GM12891 (cell line): Measurements from ENCODE around the gene BBC3.

Experiments
- DNase-seq: peaks from one replicate; pipeline ENCODE4 v3.0.0; 2011; ENCODE audit warnings: low spot score; ENCODE audit not compliant: insufficient read length
- FAIRE-seq: peaks from 2 replicates; lab custom pipeline; 2011; peaks lifted over from hg19 to GRCh38; lab: Jason Lieb, UNC
- PAX5 ChIP-seq: IDR thresholded peaks from 2 replicates; pipeline ENCODE4 v1.6.1; 2011; ENCODE audit warnings: low read length, moderate library complexity, mild to moderate bottlenecking; ENCODE audit not compliant: insufficient read depth, severe bottlenecking
- POLR2A ChIP-seq: IDR thresholded peaks from 2 replicates; pipeline ENCODE4 v1.6.1; 2011; ENCODE audit warnings: low read depth, low read length, control low read depth
- POLR2AphosphoS5 ChIP-seq: IDR thresholded peaks from 2 replicates; pipeline ENCODE4 v1.6.1; 2011; ENCODE audit warnings: low read depth, low read length, control low read depth
- POU2F2 ChIP-seq: IDR thresholded peaks from 2 replicates; pipeline ENCODE4 v1.6.1; 2011; ENCODE audit warnings: low read depth, mild to moderate bottlenecking, control low read depth, low read length, moderate library complexity
- SPI1 ChIP-seq: IDR thresholded peaks from 2 replicates; pipeline ENCODE4 v1.6.1; 2011; ENCODE audit warnings: low read depth, low read length, control low read depth
- TAF1 ChIP-seq: IDR thresholded peaks from 2 replicates; pipeline ENCODE4 v1.6.1; 2011; ENCODE audit warnings: low read depth, low read length, control low read depth

Gene BBC3

GRCh38 chr19:47247308-47247990, 16.4 kb upstream of the BBC3 start:
- TF ChIP-seq POU2F2 (peak; percentile 56; the same call in 1 of the 2 replicates), POLR2A (no peak), TAF1 (no peak)
- FAIRE-seq (no peak), DNase-seq (no peak)

- DNase-seq (peak; percentile 92), FAIRE-seq (peak; percentile 87)
- no peak for TF ChIP-seq POLR2A
- 0 out of 2 replicates have a peak, but pooled peaks have one; percentile 0 for TF ChIP-seq SPI1
- no peak for TF ChIP-seq POLR2AphosphoS5
- TF ChIP-seq POU2F2, result peak; percentile 12; the same call in 1 of the 2 replicates
- TF ChIP-seq PAX5, result no peak
- no peak for TF ChIP-seq TAF1
Observed at GRCh38 chr19:47243776-47244547, 13.0 kb upstream of the BBC3 start.

GRCh38 chr19:47243364-47243775, 12.4 kb upstream of the BBC3 start:
- no peak for TF ChIP-seq POLR2A
- no peak for TF ChIP-seq POLR2AphosphoS5
- TF ChIP-seq TAF1, result no peak
- TF ChIP-seq SPI1, result no peak
- no peak for TF ChIP-seq PAX5
- TF ChIP-seq POU2F2, result no peak
- FAIRE-seq (no peak), DNase-seq (no peak)

GRCh38 chr19:47241919-47242577, 11.0 kb upstream of the BBC3 start:
- DNase-seq (no peak), FAIRE-seq (no peak)
- TF ChIP-seq PAX5, result no peak
- no peak for TF ChIP-seq TAF1
- TF ChIP-seq POU2F2, result no peak
- TF ChIP-seq SPI1, result no peak
- TF ChIP-seq POLR2A, result no peak
- TF ChIP-seq POLR2AphosphoS5, result no peak

- FAIRE-seq, result peak; percentile 74
- DNase-seq, result peak; percentile 61
Observed at GRCh38 chr19:47240996-47241918, 10.3 kb upstream of the BBC3 start.

GRCh38 chr19:47240556-47240955, 9.6 kb upstream of the BBC3 start:
- FAIRE-seq, result no peak
- TF ChIP-seq TAF1, result no peak
- TF ChIP-seq SPI1, result no peak
- TF ChIP-seq POLR2A, result no peak
- TF ChIP-seq PAX5, result no peak
- TF ChIP-seq POU2F2, result no peak
- TF ChIP-seq POLR2AphosphoS5, result no peak
- no peak for DNase-seq

More at GRCh38 chr19:47240996-47241918, 10.3 kb upstream of the BBC3 start:
- TF ChIP-seq POU2F2, result peak; percentile 16; the same call in 1 of the 2 replicates
- no peak for TF ChIP-seq SPI1

- peak; percentile 41 for FAIRE-seq
- DNase-seq, result no peak
- no peak for TF ChIP-seq SPI1
- no peak for TF ChIP-seq PAX5
- TF ChIP-seq TAF1, result no peak
- TF ChIP-seq POU2F2, result no peak
- no peak for TF ChIP-seq POLR2A
- TF ChIP-seq POLR2AphosphoS5, result no peak
Observed at GRCh38 chr19:47239610-47240296, 8.8 kb upstream of the BBC3 start.

GRCh38 chr19:47239152-47239551, 8.2 kb upstream of the BBC3 start:
- no peak for TF ChIP-seq POLR2A
- TF ChIP-seq TAF1, result no peak
- no peak for TF ChIP-seq PAX5
- no peak for TF ChIP-seq POU2F2
- no peak for TF ChIP-seq SPI1
- peak; percentile 9 for FAIRE-seq
- DNase-seq, result no peak
